ENCODE results near the gene ZNF682.
"Not testable (repeated sequence)": the region's sequence is repeated elsewhere in the genome, so short reads cannot be mapped to it uniquely, and the experiment has no call there.

ZNF682 gene

GRCh38 chr19:20039203-20039723, at the start of gene ZNF682:
TSS of gene ZNF682 (minus strand) at chr19:20039505. CDS start at chr19:20039345, 160 bp downstream.
- peak; percentile 90 to 98 (median 95) for DNase-seq

GRCh38 chr19:20082876-20083275, 43.6 kb upstream of the ZNF682 start:
- peak in 1 of 3 experiments; percentile 2 for DNase-seq

- peak in 1 of 3 experiments; percentile 67 for DNase-seq
Observed at GRCh38 chr19:20082232-20082833, 43.0 kb upstream of the ZNF682 start.

GRCh38 chr19:20080656-20081055, 41.4 kb upstream of the ZNF682 start:
- no peak for DNase-seq

- DNase-seq = no peak
Observed at GRCh38 chr19:20079476-20079875, 40.2 kb upstream of the ZNF682 start.

- peak; percentile 11 to 42 (median 37) for DNase-seq
Observed at GRCh38 chr19:20078581-20079031, 39.3 kb upstream of the ZNF682 start.

GRCh38 chr19:20077791-20078463, 38.6 kb upstream of the ZNF682 start, which contains the start of gene ZNF90:
TSS of gene ZNF90 (plus strand) at chr19:20078000. CDS start at chr19:20078133, 133 bp downstream.
- DNase-seq = peak; percentile 72 to 90 (median 89)

- no peak for DNase-seq
Observed at GRCh38 chr19:20072936-20073335, 33.6 kb upstream of the ZNF682 start.

- DNase-seq = no peak
Observed at GRCh38 chr19:20070691-20071090, 31.4 kb upstream of the ZNF682 start.

- DNase-seq = not testable (repeated sequence)
Observed at GRCh38 chr19:20068559-20068958, 29.3 kb upstream of the ZNF682 start.

- no peak for DNase-seq
Observed at GRCh38 chr19:20067943-20068342, 28.6 kb upstream of the ZNF682 start.

GRCh38 chr19:20066861-20067260, 27.6 kb upstream of the ZNF682 start:
- DNase-seq = no peak

- DNase-seq = no peak
Observed at GRCh38 chr19:20060282-20060681, 21.0 kb upstream of the ZNF682 start.

- not testable (repeated sequence) for DNase-seq
Observed at GRCh38 chr19:20058738-20059137, 19.4 kb upstream of the ZNF682 start.

- peak; percentile 91 to 98 (median 93) for DNase-seq
Observed at GRCh38 chr19:20051841-20052768, 12.8 kb upstream of the ZNF682 start.

- DNase-seq = not testable (repeated sequence)
Observed at GRCh38 chr19:20045742-20046141, 6.4 kb upstream of the ZNF682 start.

- DNase-seq = no peak
Observed at GRCh38 chr19:20044663-20045062, 5.4 kb upstream of the ZNF682 start.

GRCh38 chr19:20038358-20039202, 725 bp downstream of the ZNF682 start:
- peak in 1 of 3 experiments; percentile 43 for DNase-seq

GRCh38 chr19:20035935-20036334, 3.4 kb downstream of the ZNF682 start:
- DNase-seq = no peak

- DNase-seq = no peak
Observed at GRCh38 chr19:20028611-20029010, 10.7 kb downstream of the ZNF682 start.

- DNase-seq = no peak
Observed at GRCh38 chr19:20005741-20006140, 33.6 kb downstream of the ZNF682 start.

All from NCI-H1417 (cell line).